MV-4-11 (cell line): Measurements from ENCODE around the gene ARAP1.

ENCODE experiments used
- DNase-seq: peaks from one replicate; lab custom pipeline; 2025; lab: John Stamatoyannopoulos, UW

ARAP1 gene

GRCh38 chr11:72705442-72706365 lies 46.5 kb downstream of the ARAP1 start:
- DNase-seq: no peak

- no peak for DNase-seq
Observed at GRCh38 chr11:72704783-72705265, 47.4 kb downstream of the ARAP1 start.

- DNase-seq: no peak
Observed at GRCh38 chr11:72704028-72704782, 48.0 kb downstream of the ARAP1 start.

GRCh38 chr11:72703267-72704008 lies 48.8 kb downstream of the ARAP1 start:
- no peak for DNase-seq

- DNase-seq: no peak
Observed at GRCh38 chr11:72702577-72703241, 49.5 kb downstream of the ARAP1 start.

GRCh38 chr11:72702096-72702495 lies 50.1 kb downstream of the ARAP1 start:
- no peak for DNase-seq

- DNase-seq: no peak
Observed at GRCh38 chr11:72701466-72701865, 50.7 kb downstream of the ARAP1 start.

GRCh38 chr11:72700146-72700545 lies 52.1 kb downstream of the ARAP1 start:
- DNase-seq: no peak

- DNase-seq: no peak
Observed at GRCh38 chr11:72697814-72698213, 54.4 kb downstream of the ARAP1 start.

GRCh38 chr11:72696866-72697700 lies 55.1 kb downstream of the ARAP1 start:
- DNase-seq: no peak

GRCh38 chr11:72695354-72695753 lies 56.9 kb downstream of the ARAP1 start:
- DNase-seq: no peak

- no peak for DNase-seq
Observed at GRCh38 chr11:72693271-72693968, 58.8 kb downstream of the ARAP1 start.

- no peak for DNase-seq
Observed at GRCh38 chr11:72692498-72693237, 59.5 kb downstream of the ARAP1 start.

- DNase-seq: no peak
Observed at GRCh38 chr11:72690166-72690565, 62.0 kb downstream of the ARAP1 start.

- no peak for DNase-seq
Observed at GRCh38 chr11:72688929-72689328, 63.3 kb downstream of the ARAP1 start.

GRCh38 chr11:72688486-72688885 lies 63.7 kb downstream of the ARAP1 start:
- no peak for DNase-seq

- no peak for DNase-seq
Observed at GRCh38 chr11:72687326-72687725, 64.9 kb downstream of the ARAP1 start.

- no peak for DNase-seq
Observed at GRCh38 chr11:72686639-72687220, 65.5 kb downstream of the ARAP1 start.
